ENCODE measurements around the gene CALML6. TPM values are rescaled to one million over a fixed set of nuclear protein-coding genes. Genes with fewer than 3 reads are reported as not detected.

CALML6 gene
- total RNA-seq, 6 experiments from 2014 or later, result 0.11 to 0.95 (median 0.48) TPM; not detected in 1

- TF ChIP-seq, protein P1, sequence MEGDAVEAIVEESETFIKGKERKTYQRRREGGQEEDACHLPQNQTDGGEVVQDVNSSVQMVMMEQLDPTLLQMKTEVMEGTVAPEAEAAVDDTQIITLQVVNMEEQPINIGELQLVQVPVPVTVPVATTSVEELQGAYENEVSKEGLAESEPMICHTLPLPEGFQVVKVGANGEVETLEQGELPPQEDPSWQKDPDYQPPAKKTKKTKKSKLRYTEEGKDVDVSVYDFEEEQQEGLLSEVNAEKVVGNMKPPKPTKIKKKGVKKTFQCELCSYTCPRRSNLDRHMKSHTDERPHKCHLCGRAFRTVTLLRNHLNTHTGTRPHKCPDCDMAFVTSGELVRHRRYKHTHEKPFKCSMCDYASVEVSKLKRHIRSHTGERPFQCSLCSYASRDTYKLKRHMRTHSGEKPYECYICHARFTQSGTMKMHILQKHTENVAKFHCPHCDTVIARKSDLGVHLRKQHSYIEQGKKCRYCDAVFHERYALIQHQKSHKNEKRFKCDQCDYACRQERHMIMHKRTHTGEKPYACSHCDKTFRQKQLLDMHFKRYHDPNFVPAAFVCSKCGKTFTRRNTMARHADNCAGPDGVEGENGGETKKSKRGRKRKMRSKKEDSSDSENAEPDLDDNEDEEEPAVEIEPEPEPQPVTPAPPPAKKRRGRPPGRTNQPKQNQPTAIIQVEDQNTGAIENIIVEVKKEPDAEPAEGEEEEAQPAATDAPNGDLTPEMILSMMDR (IDR thresholded peaks at IDR 0.05), result peak; percentile 87
- Mint-ChIP-seq H3K27ac (no peak overlapping the region), H3K36me3 (ENCODE audit: low read depth) (no peaks in the 10 kb centered on the region), H3K9me3 (no peaks in the 10 kb centered on the region), H3K4me3 (no peak overlapping the region), H3K4me1 (ENCODE audit: low read depth) (no peaks in the 10 kb centered on the region; the same call in 1 of the 2 replicates), H3K27me3 (ENCODE audit: insufficient read depth) (peaks cover 52% of the 10 kb centered on the region)
- peak; percentile 30 for DNase-seq
Measured at GRCh38 chr1:1959840-1960479, 44.9 kb downstream of the CALML6 start.

DNA sequence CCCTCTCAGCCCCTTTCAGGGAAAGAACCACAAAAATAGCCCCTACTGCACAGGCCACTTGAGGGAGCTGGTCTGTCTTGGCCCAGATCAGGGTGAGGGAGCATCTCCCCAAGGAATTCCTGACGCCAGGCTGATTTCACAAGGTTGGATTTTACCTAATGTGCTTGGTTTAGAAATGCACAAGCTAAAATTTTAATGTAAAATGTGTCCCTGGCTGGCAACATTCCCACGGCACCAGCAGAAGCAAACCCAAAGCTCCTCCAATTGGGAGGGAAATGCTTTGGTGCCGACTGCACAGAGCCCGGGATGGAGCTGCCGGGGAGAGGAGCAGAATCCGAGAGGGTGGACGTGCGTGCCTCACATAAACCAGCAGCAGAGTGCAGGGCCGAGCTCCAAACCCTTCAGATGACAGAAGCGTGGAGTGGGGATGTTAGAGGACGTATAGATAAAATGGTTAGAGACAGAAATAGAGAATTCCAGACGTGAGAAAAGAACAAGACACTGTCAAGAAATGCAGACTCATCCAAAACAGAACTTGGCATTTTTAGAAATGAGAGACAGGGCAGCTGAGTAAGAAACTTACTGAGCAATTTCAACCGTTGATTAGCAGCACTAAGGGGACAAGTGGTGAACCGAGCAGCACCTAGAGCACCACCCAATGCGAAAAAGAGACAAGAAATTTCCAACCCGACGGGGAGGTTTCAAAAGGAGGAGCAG is 45.6 kb downstream of the CALML6 start:
- TF ChIP-seq, protein P1 (IDR thresholded peaks at IDR 0.05), result no peak
- H3K4me1 Mint-ChIP-seq (ENCODE audit: low read depth), result no peaks in the 10 kb centered on the region; the same call in 1 of the 2 replicates
- no peak overlapping the region for H3K27ac Mint-ChIP-seq
- no peak overlapping the region for H3K4me3 Mint-ChIP-seq
- DNase-seq, result no peak
- H3K36me3 Mint-ChIP-seq (ENCODE audit: low read depth), result no peaks in the 10 kb centered on the region
- peaks cover 53% of the 10 kb centered on the region for H3K27me3 Mint-ChIP-seq (ENCODE audit: insufficient read depth)
- no peaks in the 10 kb centered on the region for H3K9me3 Mint-ChIP-seq

DNA sequence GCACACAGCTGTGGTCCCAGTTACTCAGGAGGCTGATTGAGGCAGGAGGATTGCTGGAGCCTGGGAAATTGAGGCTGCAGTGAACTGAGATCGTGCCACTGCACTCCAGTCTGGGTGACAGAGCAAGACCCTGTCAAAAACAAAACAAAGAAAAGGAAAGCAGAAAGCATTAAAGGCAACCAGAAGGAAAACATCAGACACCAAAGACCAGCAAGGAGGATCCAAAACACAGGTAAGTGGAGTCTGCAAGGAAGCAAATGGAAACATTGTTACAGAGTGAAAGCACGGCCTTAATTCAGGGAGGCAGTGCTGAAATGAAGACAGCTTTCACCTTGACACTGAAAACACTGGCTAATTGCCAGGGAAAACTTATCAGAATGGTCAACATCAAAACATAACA is 47.7 kb downstream of the CALML6 start:
- Mint-ChIP-seq H3K4me1 (ENCODE audit: low read depth) (no peaks in the 10 kb centered on the region; the same call in 1 of the 2 replicates), H3K27ac (no peak overlapping the region), H3K27me3 (ENCODE audit: insufficient read depth) (peaks cover 61% of the 10 kb centered on the region), H3K36me3 (ENCODE audit: low read depth) (no peaks in the 10 kb centered on the region), H3K9me3 (no peaks in the 10 kb centered on the region; the same call in 1 of the 2 replicates), H3K4me3 (no peak overlapping the region)
- TF ChIP-seq, protein P1 (IDR thresholded peaks at IDR 0.05), result no peak
- DNase-seq, result no peak

- H3K4me1 Mint-ChIP-seq (ENCODE audit: low read depth), result no peaks in the 10 kb centered on the region; the same call in 1 of the 2 replicates
- H3K36me3 Mint-ChIP-seq (ENCODE audit: low read depth), result no peaks in the 10 kb centered on the region
- no peak overlapping the region for H3K27ac Mint-ChIP-seq
- H3K9me3 Mint-ChIP-seq, result no peaks in the 10 kb centered on the region; the same call in 1 of the 2 replicates
- no peak overlapping the region for H3K4me3 Mint-ChIP-seq
- no peak for DNase-seq
- peaks cover 57% of the 10 kb centered on the region for H3K27me3 Mint-ChIP-seq (ENCODE audit: insufficient read depth)
- TF ChIP-seq, protein P1 (IDR thresholded peaks at IDR 0.05), result no peak
Measured at GRCh38 chr1:1963570-1963969, 48.5 kb downstream of the CALML6 start.

DNA sequence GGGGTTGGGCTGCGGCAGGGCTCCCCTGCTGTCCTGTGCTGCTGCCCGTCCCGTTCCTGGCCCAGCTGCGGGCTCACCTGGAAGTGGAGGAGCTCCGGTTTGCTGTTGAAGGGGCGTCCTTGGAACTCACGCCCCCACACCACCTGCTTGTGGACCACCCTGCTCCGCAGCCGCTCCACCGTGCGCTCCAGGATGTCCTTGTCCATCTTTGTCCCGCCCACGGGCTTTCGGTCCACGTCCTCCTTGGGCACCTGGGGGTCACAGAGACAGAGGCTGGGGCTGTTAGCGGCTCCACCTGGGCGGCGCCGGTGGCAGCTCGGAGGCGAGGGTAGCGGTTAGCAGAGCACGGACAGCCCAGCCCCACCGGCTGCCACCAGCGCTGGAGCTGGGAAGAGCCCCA is 49.8 kb downstream of the CALML6 start:
- DNase-seq, result no peak
- Mint-ChIP-seq H3K9me3 (no peaks in the 10 kb centered on the region; the same call in 1 of the 2 replicates), H3K27me3 (ENCODE audit: insufficient read depth) (peaks cover 49% of the 10 kb centered on the region), H3K36me3 (ENCODE audit: low read depth) (no peaks in the 10 kb centered on the region), H3K27ac (no peak overlapping the region), H3K4me1 (ENCODE audit: low read depth) (no peaks in the 10 kb centered on the region; the same call in 1 of the 2 replicates), H3K4me3 (no peak overlapping the region)
- TF ChIP-seq, protein P1 (IDR thresholded peaks at IDR 0.05), result no peak
